HG02798 (cell line): ENCODE data around the gene CAV1.
A peak's percentile ranks its signal among the peaks of the same experiment; 100 is the strongest.
"Not testable (repeated sequence)": the region's sequence is repeated elsewhere in the genome, so short reads cannot be mapped to it uniquely, and the experiment has no call there.

Experiments
- ATAC-seq: cut with Tn5 transposase; IDR thresholded peaks from one replicate; pipeline ENCODE4 v1.9.1; 2021; ENCODE audit warnings: mild to moderate bottlenecking; ENCODE audit not compliant: unreplicated experiment, poor library complexity

The CAV1 gene

GRCh38 chr7:116524609-116525297 lies at the start of gene CAV1:
CAV1 (plus strand) TSS chr7:116525036; CDS start chr7:116525063, 27 bp downstream.
- ATAC-seq, result peak; percentile 28

- no peak for ATAC-seq
Observed at GRCh38 chr7:116477625-116478024, 47.2 kb upstream of the CAV1 start.

GRCh38 chr7:116478834-116479233 lies 46.0 kb upstream of the CAV1 start:
- no peak for ATAC-seq

- no peak for ATAC-seq
Observed at GRCh38 chr7:116483271-116483942, 41.4 kb upstream of the CAV1 start.

- ATAC-seq, result not testable (repeated sequence)
Observed at GRCh38 chr7:116484389-116484788, 40.4 kb upstream of the CAV1 start.

- ATAC-seq, result no peak
Observed at GRCh38 chr7:116487907-116488521, 36.8 kb upstream of the CAV1 start.

DNA sequence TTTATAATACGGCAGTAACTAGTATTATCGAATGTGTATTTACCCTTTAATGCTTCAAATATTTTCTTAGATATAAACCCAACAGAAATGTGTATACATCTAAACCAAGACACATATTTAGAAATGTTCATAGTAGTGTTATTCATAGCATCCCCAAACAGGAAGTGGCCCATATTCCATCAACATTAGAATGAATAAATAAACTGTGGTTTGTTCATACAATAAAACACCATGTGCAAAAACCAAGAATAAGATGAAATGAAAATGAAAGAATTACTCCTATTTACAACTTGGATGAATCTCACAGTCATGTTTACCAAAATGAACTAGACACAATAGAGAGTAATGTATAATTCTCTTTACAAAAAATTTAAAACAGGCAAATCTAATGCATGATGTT lies 34.5 kb upstream of the CAV1 start:
- no peak for ATAC-seq

DNA sequence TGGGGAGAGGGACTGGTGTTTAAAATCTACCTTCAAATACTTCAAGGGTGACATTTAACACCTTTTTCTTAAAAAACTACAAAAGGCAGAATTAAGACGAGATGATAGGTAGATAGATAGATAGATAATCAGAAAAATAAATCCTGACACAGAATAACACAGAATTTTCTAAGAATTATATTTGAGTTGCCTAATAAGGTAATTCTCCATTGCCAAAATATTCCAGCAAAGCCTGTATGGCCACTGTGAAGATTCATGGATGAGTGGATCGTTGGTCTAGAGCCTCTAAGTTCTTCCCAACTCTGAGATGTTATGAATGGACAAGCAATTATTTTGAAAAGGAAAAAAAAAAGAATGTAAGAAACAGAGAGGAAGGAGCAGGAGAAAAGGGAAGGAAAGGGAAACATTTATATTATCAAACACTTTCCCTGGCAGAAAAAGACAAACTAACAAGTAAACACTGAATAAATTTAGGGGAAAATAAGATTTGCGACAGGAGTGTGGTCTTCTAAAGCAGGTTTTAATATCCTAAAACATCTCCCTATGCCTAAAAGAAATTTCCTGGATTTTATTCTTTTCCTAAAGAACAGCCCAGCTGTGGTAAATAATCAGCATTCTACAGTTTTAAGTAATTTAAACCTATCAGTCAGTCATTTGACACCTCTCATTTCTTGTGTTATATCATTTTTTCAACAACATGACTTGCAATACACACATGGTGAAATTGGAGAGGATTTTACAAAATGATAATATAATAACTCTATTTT lies 32.8 kb upstream of the CAV1 start:
- ATAC-seq, result no peak

GRCh38 chr7:116492654-116493109 lies 32.2 kb upstream of the CAV1 start:
- no peak for ATAC-seq

GRCh38 chr7:116493449-116493848 lies 31.4 kb upstream of the CAV1 start:
- ATAC-seq, result no peak

GRCh38 chr7:116494472-116494871 lies 30.4 kb upstream of the CAV1 start:
- ATAC-seq, result no peak

DNA sequence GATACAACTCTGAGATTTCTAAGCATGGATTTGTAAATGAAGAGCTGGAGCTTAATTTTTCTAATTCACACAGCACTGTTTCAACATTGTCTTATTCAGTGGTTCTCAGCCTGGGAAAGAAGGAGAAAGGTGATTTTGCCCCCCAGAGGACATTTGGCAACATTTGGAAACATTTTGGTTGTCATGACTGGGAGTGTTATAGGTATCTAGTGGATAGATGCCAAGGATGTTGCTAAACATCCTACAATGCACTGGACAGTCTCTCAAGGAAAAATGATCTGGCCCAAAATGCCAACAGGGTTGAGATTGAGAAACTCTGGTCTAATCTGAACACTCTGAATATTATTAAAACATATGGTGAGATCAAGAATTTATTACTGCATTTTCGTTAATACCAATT lies 29.1 kb upstream of the CAV1 start:
- no peak for ATAC-seq

DNA sequence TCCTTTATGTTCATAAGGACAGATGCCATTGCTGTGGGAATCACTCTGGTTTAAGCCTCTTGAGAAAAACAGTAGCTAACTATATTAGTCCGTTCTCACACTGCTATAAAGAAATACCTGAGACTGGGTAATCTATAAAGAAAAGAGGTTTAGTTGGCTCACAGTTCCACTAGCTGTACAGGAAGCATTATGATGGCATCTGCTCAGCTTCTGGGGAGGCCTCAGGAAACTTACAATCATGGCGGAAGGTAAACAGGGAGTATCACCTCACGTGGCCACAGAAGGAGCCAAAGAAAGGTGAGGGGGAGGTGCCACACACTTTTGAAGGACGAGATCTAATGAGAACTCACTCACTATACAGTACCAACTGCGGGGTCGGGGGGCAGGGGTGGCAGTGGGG lies 28.2 kb upstream of the CAV1 start:
- ATAC-seq, result no peak

DNA sequence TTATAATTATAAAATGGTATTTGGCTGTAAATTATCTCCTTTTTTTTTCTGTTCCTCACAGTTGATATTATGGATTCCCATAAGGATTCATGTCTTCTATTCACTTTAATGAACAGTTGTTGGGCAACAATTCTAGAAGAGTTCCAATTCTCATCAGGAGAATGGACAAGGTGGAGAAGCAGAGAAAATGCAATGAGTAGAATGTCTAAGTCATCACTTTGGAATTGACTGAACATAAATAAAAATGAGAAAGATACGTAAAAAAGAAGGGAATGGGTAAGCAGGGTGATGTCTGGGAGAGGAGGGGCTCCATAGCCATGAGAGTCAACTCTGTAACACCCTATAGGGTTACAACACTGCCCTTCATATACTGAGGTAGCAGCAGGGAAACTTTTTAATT lies 27.1 kb upstream of the CAV1 start:
- ATAC-seq, result no peak

DNA sequence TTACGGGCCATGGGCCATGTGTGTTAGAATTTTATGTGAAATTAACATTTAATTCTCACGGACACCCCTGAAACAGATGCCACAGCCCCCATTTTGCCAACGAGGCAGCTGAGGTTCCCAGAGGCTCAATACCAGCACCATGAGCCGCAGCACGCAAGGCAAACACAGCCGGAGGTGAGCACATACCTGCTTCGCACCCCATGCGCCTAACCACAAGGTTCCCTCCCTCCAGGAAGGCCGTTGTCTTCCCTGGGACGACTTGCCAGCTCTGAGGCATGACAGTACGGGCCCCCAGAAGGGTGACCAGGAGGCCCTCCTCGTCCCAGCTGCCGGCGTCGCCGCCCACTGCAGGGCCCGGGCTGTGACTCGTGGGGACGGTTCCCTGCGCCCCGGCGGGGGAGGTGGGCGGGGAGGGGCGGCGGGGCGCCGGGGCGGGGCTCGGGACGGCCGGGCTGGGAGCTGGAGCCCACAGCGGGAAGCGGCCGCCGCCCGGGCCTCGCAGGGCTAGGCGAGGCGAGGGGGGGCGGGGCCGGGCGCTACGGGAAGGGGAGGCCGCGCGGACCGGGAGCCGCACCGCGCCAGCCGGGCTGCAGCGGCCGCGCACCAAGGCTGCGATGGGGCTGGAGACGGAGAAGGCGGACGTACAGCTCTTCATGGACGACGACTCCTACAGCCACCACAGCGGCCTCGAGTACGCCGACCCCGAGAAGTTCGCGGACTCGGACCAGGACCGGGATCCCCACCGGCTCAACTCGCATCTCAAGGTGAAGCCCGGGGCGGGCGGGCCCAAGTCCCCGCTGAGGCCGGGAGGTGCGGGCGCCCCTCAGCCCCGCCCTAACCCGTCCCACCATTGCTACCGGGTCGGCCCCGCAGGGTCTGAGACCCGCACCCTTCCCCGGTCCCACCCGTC lies 25.4 kb upstream of the CAV1 start, which contains the start of gene CAV2:
Gene CAV2 (plus strand): TSS at position 571 of the 910 bp plus-strand sequence. CDS start 44 bp downstream, at position 615.
- ATAC-seq, result peak; percentile 50

GRCh38 chr7:116500078-116500853 lies 24.6 kb upstream of the CAV1 start:
- ATAC-seq, result peak; percentile 77

GRCh38 chr7:116501425-116502167 lies 23.2 kb upstream of the CAV1 start:
- ATAC-seq, result no peak
